Measurements from ENCODE around the gene GRIN1. TPM values are rescaled to one million over a fixed set of nuclear protein-coding genes. Genes with fewer than 3 reads are reported as not detected.
A peak's percentile ranks its signal among the peaks of the same experiment; 100 is the strongest.

GRIN1 gene
- total and polyA plus RNA-seq, 2 of the 8 experiments (the other 6 are each of a cell fraction or from before 2014, with no cell fraction given) = 0.48 to 2.1 TPM

DNA sequence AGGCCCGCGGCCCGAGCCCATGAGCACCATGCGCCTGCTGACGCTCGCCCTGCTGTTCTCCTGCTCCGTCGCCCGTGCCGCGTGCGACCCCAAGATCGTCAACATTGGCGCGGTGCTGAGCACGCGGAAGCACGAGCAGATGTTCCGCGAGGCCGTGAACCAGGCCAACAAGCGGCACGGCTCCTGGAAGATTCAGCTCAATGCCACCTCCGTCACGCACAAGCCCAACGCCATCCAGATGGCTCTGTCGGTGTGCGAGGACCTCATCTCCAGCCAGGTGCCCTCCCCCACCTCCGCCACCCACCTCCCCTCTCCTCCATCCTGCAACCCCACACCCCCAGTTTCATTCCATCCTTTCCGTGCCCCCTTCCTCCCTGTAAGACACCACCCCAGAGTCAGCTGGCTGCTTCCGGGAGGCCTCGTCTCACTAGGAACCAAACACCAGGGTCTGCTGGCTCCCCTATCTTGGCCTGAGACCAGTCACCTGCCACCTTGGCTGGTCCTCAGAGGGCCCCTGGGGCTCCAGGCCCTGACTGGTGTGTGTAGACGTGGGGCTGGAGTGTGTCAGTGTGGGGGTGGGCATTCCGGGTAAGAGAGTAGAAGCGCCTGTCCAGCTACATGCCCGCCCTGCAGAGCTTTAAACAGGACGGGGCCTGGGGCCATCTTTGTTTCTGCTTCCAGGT lies 655 bp downstream of the GRIN1 start:
- CTCF ChIA-PET (ENCODE audit: partially characterized antibody) = interaction anchor here (0.6 to 4.5 kb wide), 8 partner anchors 10 to 104 kb away, joined by 3 to 24 read pairs (median 8); partner anchors contain the start of gene RNF224
- Histone ChIP-seq H4K8ac (ENCODE audit: extremely low read depth, insufficient read depth, low read length) (peak overlapping the region; percentile 14; the same call in 1 of the 2 replicates), H2AK5ac (ENCODE audit: low read depth, low read length) (no peak overlapping the region), H3K79me2 (ENCODE audit: control insufficient read depth in 1 of 2, insufficient read depth in 2 of 2, low read length in 2 of 2) (no peaks in the 10 kb centered on the region), H3K36me3 (ENCODE audit: control insufficient read depth in 2 of 4, insufficient read depth in 4 of 4, low read length in 3 of 4) (no peaks in the 10 kb centered on the region), H3K4me1 (replicated peaks in 1 of 4; ENCODE audit: control insufficient read depth in 3 of 4, insufficient read depth in 4 of 4, low read length in 3 of 4) (peaks cover 0 to 14% (median 11%) of the 10 kb centered on the region in 4 experiments; a peak in 6 of 7 replicates), H3K27me3 (replicated peaks in 1 of 4; ENCODE audit: control insufficient read depth in 3 of 4, extremely low read depth in 1 of 4, insufficient read depth in 3 of 4, low read length in 3 of 4) (peaks cover 25 to 79% (median 72%) of the 10 kb centered on the region in 4 experiments), H3K9me3 (ENCODE audit: insufficient read depth in 2 of 2, low read depth in 1 of 2, low read length in 1 of 2) (no peaks in the 10 kb centered on the region), H2BK5ac (ENCODE audit: low read depth, low read length) (no peak overlapping the region), H3K27ac (ENCODE audit: low read depth, low read length) (no peak overlapping the region), H4K91ac (replicated peaks; ENCODE audit: insufficient read length, low read length) (no peak overlapping the region), H2BK120ac (replicated peaks; ENCODE audit: low read depth, low read length) (no peak overlapping the region), H3K23me2 (ENCODE audit: low read depth, low read length) (peaks cover 4% of the 10 kb centered on the region; the same call in 1 of the 2 replicates), H2BK15ac (ENCODE audit: low read length) (no peak overlapping the region), H2BK12ac (ENCODE audit: low read depth, low read length) (no peak overlapping the region), H3K4me2 (ENCODE audit: insufficient read depth in 1 of 2, low read depth in 2 of 2, low read length in 2 of 2) (peak overlapping the region; percentile 61 to 85; a peak in 3 of 4 replicates), H3K14ac (ENCODE audit: insufficient read length) (no peak overlapping the region), H3K56ac (replicated peaks; ENCODE audit: insufficient read length, low read depth, low read length) (no peak overlapping the region), H3K23ac (ENCODE audit: insufficient read length) (no peak overlapping the region), H4K5ac (ENCODE audit: insufficient read length, low read depth, low read length) (no peak overlapping the region), H3K9ac (replicated peaks in 1 of 4; ENCODE audit: extremely low read depth in 1 of 4, low read depth in 3 of 4, low read length in 3 of 4) (no peak overlapping the region), H3K4me3 (ENCODE audit: extremely low read depth in 1 of 4, insufficient read depth in 2 of 4, low read depth in 3 of 4, low read length in 4 of 4) (no peak overlapping the region), H4K20me1 (replicated peaks in 1 of 2; ENCODE audit: control insufficient read depth in 1 of 2, insufficient read depth in 2 of 2, low read length in 2 of 2) (peaks cover 1 to 18% of the 10 kb centered on the region in 2 experiments), H2BK20ac (ENCODE audit: low read length) (no peak overlapping the region), H3K18ac (ENCODE audit: extremely low read depth, low read length) (no peak overlapping the region), H3K79me1 (ENCODE audit: low read depth, low read length) (0 out of 2 replicates have a peak, but pooled peaks cover 2% of the 10 kb centered on the region), H2AFZ (ENCODE audit: low read length) (no peak overlapping the region), H3K4ac (replicated peaks; ENCODE audit: insufficient read length, low read depth, low read length) (no peak overlapping the region)
- WGBS, 2 experiments (ENCODE audit: extremely low coverage in 1 of 2, insufficient coverage in 1 of 2, insufficient read length in 1 of 2, insufficient replicate concordance in 2 of 2, low coverage in 1 of 2, low lambda C conversion rate in 2 of 2, missing lambda C conversion rate in 1 of 2) = 38% methylated on average over 21 of the region's 37 CpGs; no CpG with 5 or more reads in 1 of the 2 experiments
- POLR2A ChIA-PET (ENCODE audit: partially characterized antibody) = interaction anchor here (0.6 to 2.4 kb wide), 5 partner anchors 10 to 101 kb away, joined by 3 to 6 read pairs (median 3); partner anchors contain the start of genes RNF208 and TUBB4B
- no peak for DNase-seq (ENCODE audit: low read depth in 1 of 2, low spot score in 2 of 2)
- no peak for FAIRE-seq
- TF ChIP-seq BCL11A (IDR thresholded peaks at IDR 0.05; ENCODE audit: low read depth in 2 of 2, low read length in 2 of 2) (no peak), RNF2 (IDR thresholded peaks at IDR 0.05; ENCODE audit: borderline replicate concordance, low read depth, low read length, missing control alignments, poor library complexity, severe bottlenecking) (peak; percentile 19), JUND (IDR thresholded peaks at IDR 0.05; ENCODE audit: low read length) (no peak), JUN (IDR thresholded peaks at IDR 0.05; ENCODE audit: low read depth, low read length) (no peak), KDM5A (IDR thresholded peaks at IDR 0.05; ENCODE audit: low read length) (no peak), CBX8 (IDR thresholded peaks at IDR 0.05; ENCODE audit: borderline replicate concordance, low read depth, low read length) (no peak), EZH2 (IDR thresholded peaks at IDR 0.05; ENCODE audit: low read depth, low read length, severe bottlenecking) (peak; percentile 62), HDAC2 (IDR thresholded peaks at IDR 0.05; ENCODE audit: borderline replicate concordance in 1 of 2, low read depth in 2 of 2, low read length in 2 of 2) (no peak)
- TF ChIP-seq, protein P1, sequence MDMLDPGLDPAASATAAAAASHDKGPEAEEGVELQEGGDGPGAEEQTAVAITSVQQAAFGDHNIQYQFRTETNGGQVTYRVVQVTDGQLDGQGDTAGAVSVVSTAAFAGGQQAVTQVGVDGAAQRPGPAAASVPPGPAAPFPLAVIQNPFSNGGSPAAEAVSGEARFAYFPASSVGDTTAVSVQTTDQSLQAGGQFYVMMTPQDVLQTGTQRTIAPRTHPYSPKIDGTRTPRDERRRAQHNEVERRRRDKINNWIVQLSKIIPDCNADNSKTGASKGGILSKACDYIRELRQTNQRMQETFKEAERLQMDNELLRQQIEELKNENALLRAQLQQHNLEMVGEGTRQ (IDR thresholded peaks at IDR 0.05; ENCODE audit: low read length) = no peak
- TF ChIP-seq, protein P2, sequence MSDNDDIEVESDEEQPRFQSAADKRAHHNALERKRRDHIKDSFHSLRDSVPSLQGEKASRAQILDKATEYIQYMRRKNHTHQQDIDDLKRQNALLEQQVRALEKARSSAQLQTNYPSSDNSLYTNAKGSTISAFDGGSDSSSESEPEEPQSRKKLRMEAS (IDR thresholded peaks at IDR 0.05) = peak; percentile 93

All from H1 (cell line).